ENCODE data around the gene MN1.

DNA sequence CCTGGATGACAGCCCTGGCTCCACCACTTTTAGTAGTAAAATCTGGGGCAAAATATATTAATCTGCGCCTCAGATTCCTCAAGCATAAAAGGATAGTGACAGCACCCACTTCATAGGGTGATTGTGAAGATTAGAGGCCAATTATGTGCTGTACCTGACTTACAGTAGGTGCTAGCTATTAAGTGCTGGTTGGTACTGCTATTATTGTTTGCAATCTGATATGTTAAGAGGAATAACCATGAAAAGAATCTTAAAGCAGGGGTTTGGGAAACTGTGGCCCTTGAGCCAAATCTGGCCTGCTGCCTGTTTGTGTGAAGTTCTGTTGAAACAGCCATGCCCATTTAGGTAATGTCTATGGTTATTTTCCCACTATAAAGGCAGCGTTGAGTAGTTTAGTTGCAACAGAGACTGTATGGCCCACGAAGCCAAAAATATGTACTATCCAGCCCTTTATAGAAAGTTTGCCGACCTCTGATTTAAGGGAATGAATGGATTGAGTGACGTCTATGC, 44.7 kb upstream of the MN1 start:
- TF ChIP-seq, protein P1, sequence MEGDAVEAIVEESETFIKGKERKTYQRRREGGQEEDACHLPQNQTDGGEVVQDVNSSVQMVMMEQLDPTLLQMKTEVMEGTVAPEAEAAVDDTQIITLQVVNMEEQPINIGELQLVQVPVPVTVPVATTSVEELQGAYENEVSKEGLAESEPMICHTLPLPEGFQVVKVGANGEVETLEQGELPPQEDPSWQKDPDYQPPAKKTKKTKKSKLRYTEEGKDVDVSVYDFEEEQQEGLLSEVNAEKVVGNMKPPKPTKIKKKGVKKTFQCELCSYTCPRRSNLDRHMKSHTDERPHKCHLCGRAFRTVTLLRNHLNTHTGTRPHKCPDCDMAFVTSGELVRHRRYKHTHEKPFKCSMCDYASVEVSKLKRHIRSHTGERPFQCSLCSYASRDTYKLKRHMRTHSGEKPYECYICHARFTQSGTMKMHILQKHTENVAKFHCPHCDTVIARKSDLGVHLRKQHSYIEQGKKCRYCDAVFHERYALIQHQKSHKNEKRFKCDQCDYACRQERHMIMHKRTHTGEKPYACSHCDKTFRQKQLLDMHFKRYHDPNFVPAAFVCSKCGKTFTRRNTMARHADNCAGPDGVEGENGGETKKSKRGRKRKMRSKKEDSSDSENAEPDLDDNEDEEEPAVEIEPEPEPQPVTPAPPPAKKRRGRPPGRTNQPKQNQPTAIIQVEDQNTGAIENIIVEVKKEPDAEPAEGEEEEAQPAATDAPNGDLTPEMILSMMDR (IDR thresholded peaks at IDR 0.05), result no peak
- no peak for TF ChIP-seq POLR2A (IDR thresholded peaks at IDR 0.05)

All from uterus (tissue), 2 donors.